GM12801 (cell line): ENCODE results near the gene CREB1.

ENCODE experiments used
- TF ChIP-seq, protein P1 (sequence below): IDR thresholded peaks from one replicate; pipeline ENCODE4 v1.5.1; 2011; ENCODE audit warnings: control low read depth; ENCODE audit not compliant: insufficient read length; ENCODE audit errors: extremely low read depth

CREB1 gene

DNA sequence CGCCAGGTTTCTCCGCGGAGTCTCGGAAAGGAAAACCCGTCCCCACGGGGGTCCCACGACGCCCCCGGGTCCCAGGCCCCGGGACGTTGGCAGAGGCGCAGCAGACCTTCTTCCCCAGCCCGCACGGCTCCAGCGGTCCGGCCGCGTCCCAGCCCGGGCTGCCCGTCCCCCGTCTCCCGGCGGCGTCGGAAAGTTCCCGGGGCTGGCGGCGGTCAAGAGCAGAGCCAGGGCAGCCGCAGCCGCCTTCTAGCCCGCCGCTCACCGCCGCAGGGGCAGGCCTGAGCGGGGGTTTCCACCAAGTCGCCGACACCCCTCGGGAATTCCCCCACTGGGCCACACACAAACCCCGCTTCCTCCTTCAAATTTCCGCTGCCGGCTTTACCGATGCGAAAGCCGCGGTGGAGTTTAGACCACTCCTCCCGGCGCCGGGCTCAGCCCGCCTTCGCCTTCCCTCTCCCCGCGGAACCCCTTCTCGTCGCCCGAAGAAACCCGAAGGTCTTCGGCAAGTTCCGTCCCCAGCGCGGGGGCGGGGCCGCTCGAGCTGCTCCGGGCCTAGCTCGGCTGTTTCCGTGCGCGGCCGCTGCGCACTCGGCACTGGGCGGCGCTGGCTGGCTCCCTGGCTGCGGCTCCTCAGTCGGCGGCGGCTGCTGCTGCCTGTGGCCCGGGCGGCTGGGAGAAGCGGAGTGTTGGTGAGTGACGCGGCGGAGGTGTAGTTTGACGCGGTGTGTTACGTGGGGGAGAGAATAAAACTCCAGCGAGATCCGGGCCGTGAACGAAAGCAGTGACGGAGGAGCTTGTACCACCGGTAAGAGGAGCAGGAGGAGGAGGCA lies at the start of gene CREB1:
TSS of gene CREB1 (plus strand) at position 633 of the 830 bp plus-strand sequence. CDS start 25,674 bp downstream, outside the sequence.
- TF ChIP-seq, protein P1, sequence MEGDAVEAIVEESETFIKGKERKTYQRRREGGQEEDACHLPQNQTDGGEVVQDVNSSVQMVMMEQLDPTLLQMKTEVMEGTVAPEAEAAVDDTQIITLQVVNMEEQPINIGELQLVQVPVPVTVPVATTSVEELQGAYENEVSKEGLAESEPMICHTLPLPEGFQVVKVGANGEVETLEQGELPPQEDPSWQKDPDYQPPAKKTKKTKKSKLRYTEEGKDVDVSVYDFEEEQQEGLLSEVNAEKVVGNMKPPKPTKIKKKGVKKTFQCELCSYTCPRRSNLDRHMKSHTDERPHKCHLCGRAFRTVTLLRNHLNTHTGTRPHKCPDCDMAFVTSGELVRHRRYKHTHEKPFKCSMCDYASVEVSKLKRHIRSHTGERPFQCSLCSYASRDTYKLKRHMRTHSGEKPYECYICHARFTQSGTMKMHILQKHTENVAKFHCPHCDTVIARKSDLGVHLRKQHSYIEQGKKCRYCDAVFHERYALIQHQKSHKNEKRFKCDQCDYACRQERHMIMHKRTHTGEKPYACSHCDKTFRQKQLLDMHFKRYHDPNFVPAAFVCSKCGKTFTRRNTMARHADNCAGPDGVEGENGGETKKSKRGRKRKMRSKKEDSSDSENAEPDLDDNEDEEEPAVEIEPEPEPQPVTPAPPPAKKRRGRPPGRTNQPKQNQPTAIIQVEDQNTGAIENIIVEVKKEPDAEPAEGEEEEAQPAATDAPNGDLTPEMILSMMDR, result no peak

DNA sequence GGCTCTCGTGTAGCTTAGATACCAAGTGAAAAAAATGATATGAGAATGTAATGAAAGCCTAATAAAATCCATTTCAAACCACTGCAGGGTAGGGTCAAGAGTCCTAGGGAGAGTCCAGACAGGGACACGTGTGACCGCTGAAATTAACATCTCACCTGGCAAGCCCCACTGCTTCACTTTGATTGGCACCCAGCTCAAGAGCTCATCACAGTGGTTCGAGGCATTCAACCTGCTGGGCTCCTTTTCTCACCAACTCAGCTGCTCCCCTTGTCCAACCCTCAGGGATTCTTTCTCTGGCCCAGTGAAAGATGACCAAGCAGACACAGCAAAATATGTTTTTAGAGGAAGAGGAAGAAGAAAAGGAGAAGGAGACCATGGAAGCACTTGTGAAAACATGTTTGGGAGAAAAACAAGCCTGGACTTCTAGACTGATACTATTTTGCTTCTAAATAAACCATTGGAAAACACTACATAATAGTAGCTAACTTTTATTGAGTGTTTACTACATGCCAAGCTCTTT lies 49.2 kb upstream of the CREB1 start:
- TF ChIP-seq, protein P1, result no peak

DNA sequence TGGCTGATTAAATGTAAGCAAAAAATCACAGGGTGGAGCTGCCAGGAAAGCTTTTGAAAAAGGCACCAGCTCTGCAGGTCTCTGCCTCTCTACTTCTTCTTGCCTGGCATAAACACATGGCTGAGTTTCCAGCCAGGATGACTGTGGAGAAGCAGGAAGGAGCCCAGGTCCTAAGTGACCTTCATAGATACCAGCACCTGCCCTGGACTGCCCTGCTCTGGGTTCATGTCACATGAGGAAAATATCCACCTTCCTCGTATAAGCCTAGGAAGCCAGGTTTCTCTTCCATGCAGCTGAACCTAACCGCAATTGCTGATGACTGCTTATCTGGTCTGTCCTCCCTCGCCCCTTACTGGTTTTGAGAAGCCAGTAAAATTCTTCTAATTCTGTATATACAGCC lies 47.8 kb upstream of the CREB1 start:
- TF ChIP-seq, protein P1, result no peak

DNA sequence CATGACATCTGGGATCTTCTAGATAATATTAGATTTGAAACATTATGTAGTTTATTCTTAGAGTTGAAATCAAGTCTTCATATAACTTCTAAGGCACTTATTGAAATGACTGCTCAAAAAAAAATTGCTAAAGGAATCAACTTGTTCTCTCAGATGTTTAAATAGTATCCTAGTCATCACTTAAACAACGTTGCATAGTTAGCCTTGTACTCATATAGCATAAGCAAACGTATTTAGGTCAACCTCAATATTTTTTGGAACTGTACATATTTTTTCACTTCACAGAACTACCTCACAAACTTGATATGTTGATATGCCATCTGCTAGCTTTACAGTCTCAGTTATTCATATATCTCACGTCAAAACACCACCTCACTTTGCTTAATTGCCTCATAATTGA lies 47.1 kb upstream of the CREB1 start:
- TF ChIP-seq, protein P1, result no peak

DNA sequence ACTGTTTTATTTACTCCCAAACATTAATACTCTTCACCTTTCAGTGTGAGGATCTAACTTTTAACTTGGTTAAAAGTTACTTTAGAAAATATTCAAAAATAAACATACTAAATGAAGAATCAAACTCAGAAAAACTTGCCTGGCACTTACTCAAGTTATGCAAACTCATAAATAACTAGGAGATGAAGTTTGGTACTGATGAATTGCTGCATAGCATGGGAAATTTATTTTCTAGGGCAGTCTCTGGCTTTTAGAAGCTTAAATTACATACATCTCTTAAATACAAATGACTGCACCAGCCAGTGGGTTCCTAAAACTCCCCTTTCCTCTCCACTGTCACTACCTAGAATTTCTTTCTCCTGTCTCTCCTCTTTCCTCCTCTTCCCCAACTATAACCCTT lies 46.7 kb upstream of the CREB1 start:
- TF ChIP-seq, protein P1, result no peak

DNA sequence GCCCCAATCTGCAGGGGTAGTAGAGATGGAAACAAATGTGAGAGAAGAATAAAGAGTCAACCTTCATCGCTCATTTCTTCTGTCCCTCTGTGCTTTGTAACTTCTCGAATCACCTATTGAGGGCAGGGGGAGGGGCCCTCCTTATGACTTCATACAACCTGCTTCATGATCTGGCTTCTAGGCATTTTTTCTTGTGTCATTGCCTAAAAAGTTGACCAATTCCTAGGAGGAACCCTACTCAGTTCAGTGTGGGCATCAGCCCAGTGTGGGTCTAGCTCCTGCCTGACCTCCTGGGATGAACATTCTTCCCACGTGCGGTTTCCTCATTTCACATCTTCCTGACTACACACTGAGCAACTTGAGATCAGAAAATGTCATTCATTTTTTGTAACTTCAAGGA lies 46.3 kb upstream of the CREB1 start:
- TF ChIP-seq, protein P1, result no peak

DNA sequence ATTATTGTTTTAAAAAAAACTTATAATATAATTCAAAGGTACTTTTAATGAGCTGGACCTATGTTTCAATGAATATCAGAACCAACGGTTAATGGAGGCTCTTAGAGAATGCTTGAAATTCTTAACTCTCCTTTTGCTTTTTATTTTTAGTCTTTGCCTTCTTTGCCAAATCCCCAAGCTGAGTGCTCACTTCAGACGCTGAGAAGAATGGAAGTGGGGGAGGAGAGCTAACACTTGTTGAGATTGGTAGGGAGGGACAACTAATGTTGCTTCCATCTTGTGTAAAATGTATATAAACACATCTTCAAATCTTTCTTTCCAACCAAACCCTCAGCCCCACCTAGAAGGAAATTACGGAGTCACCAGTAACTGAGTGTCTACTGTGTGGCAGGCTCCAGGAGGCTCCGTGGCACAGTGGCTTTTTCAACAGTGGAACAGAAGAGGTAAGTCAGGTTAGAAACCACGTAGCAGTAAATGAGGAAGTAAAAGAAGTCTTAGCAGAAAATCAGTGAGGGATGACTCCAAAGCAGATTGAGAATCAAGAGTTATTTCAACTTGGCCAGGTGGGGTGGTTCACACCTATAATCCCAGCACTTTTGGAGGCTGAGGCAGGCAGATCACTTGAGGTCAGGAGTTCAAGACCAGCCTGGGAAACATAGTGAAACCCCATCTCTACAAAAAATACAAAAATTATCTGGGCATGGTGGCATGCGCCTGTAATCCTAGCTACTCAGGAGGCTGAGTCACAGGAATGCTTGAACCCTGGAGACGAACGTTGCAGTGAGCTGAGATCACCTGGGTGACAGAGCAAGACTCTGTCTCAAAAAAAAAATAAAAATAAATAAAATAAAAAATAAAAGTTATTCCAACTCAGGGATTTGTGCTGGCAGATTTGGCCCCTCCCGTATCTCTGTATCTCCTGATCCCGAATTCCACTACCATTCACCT lies 45.0 kb upstream of the CREB1 start:
- TF ChIP-seq, protein P1, result no peak
